K562 treated with DMSO at 1 percent for 12 hours (cell line): ENCODE data around the gene TSPAN2. TPM values are rescaled to one million over a fixed set of nuclear protein-coding genes. Genes with fewer than 3 reads are reported as not detected.

Experiments used
- total RNA-seq: library from RNA; unstranded; fragments of 300-600 nt; gene quantifications from 2 replicates; pipeline ENCODE4 v1.2.3, GENCODE V29; 2022; ENCODE audit not compliant: insufficient read depth

TSPAN2 gene
- total RNA-seq: not detected in 2 replicates

GRCh38 chr1:115089420-115090185, at the start of gene TSPAN2:
TSS of gene TSPAN2 (minus strand) at chr1:115089503. CDS start at chr1:115089432, 71 bp downstream.

GRCh38 chr1:115029526-115029925, 59.8 kb downstream of the TSPAN2 start, which contains the start of gene TSHB:
TSS of gene TSHB (plus strand) at chr1:115029826. CDS start at chr1:115033363, 3,537 bp downstream.

Other genes with a start within 250 kb of the TSPAN2 start
- not detected in 2 replicates for gene SYCP1, start 234.6 kb downstream of the TSPAN2 start, total RNA-seq
- not detected in 2 replicates for gene TSHB, start 59.7 kb downstream of the TSPAN2 start, total RNA-seq
- gene NGF, start 248.7 kb upstream of the TSPAN2 start, total RNA-seq: not detected in 2 replicates